Thoracic aorta (tissue), 2 donors: ENCODE data around the gene TJP1. TPM values are rescaled to one million over a fixed set of nuclear protein-coding genes. Genes with fewer than 3 reads are reported as not detected.

ENCODE experiments used
- ATAC-seq: fragments of 150-250 bp; one replicate; pipeline ENCODE4 v1.8.0; 2017; ENCODE audit warnings: low read depth; ENCODE audit not compliant: insufficient number of reproducible peaks, low FRiP score
- DNase-seq: peaks from one replicate; pipeline ENCODE4 v3.0.0-alpha.2; 2020; ENCODE audit warnings: low spot score
- H3K27ac ChIP-seq, 2 donors: fragments of 200-600 bp; sonication (generic); 1 replicate in 1 of 2; 2 replicates in 1 of 2; pipeline ENCODE4 v1.5.1; 2016; ENCODE audit warnings: mild to moderate bottlenecking in 2 of 2, moderate library complexity in 2 of 2
- H3K27me3 ChIP-seq: fragments of 200-600 bp; sonication (generic); replicated peaks from 2 replicates; pipeline ENCODE4 v1.6.0; 2016; ENCODE audit warnings: mild to moderate bottlenecking; ENCODE audit not compliant: insufficient read depth
- H3K36me3 ChIP-seq: fragments of 200-600 bp; sonication (generic); one replicate; pipeline ENCODE4 v1.5.1; 2016
- H3K4me1 ChIP-seq, 2 donors: fragments of 200-600 bp; sonication (generic); 1 replicate in 1 of 2; 2 replicates in 1 of 2; pipeline versions ENCODE4 v1.5.1 to v1.6.0; 2016; ENCODE audit warnings: low read depth in 2 of 2, mild to moderate bottlenecking in 1 of 2; ENCODE audit not compliant: control insufficient read depth in 1 of 2
- H3K4me3 ChIP-seq: fragments of 200-600 bp; sonication (generic); 2 replicates; pipeline ENCODE4 v1.5.1; 2016; ENCODE audit warnings: mild to moderate bottlenecking
- H3K9me3 ChIP-seq: fragments of 200-600 bp; sonication (generic); 2 replicates; pipeline ENCODE4 v1.5.1; 2016
- total RNA-seq, 2 donors: library from RNA; depleted of rRNA; stranded (reverse); fragments of >200 nt; gene quantifications; one replicate each; pipeline versions ENCODE4 v1.1.0 to v1.2.3, GENCODE V29; 2016
- TF ChIP-seq, protein P1 (sequence below): fragments of 200-600 bp; sonication (generic); IDR thresholded peaks from one replicate; pipeline ENCODE4 v1.5.1; 2019; ENCODE audit warnings: antibody characterized with exemption

The TJP1 gene
- total RNA-seq, 2 donors from 2014 or later: 78.4 to 146 TPM

- ATAC-seq (no peak), DNase-seq (no peak)
- TF ChIP-seq, protein P1, sequence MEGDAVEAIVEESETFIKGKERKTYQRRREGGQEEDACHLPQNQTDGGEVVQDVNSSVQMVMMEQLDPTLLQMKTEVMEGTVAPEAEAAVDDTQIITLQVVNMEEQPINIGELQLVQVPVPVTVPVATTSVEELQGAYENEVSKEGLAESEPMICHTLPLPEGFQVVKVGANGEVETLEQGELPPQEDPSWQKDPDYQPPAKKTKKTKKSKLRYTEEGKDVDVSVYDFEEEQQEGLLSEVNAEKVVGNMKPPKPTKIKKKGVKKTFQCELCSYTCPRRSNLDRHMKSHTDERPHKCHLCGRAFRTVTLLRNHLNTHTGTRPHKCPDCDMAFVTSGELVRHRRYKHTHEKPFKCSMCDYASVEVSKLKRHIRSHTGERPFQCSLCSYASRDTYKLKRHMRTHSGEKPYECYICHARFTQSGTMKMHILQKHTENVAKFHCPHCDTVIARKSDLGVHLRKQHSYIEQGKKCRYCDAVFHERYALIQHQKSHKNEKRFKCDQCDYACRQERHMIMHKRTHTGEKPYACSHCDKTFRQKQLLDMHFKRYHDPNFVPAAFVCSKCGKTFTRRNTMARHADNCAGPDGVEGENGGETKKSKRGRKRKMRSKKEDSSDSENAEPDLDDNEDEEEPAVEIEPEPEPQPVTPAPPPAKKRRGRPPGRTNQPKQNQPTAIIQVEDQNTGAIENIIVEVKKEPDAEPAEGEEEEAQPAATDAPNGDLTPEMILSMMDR: no peak
- Histone ChIP-seq H3K9me3 (no peaks in the 10 kb centered on the region), H3K27ac (no peak overlapping the region), H3K27me3 (no peaks in the 10 kb centered on the region), H3K36me3 (no peaks in the 10 kb centered on the region), H3K4me1 (peaks cover 8 to 23% of the 10 kb centered on the region in 2 donors), H3K4me3 (no peak overlapping the region)
Observed at GRCh38 chr15:29778382-29778781, 43.9 kb downstream of the TJP1 start.

- DNase-seq (no peak), ATAC-seq (no peak)
- Histone ChIP-seq H3K4me3 (no peak overlapping the region), H3K27me3 (no peaks in the 10 kb centered on the region), H3K4me1 (peaks cover 8 to 23% of the 10 kb centered on the region in 2 donors), H3K27ac (no peak overlapping the region), H3K9me3 (no peaks in the 10 kb centered on the region), H3K36me3 (no peaks in the 10 kb centered on the region)
- TF ChIP-seq, protein P1: no peak
Observed at GRCh38 chr15:29776859-29777258, 45.4 kb downstream of the TJP1 start.

DNA sequence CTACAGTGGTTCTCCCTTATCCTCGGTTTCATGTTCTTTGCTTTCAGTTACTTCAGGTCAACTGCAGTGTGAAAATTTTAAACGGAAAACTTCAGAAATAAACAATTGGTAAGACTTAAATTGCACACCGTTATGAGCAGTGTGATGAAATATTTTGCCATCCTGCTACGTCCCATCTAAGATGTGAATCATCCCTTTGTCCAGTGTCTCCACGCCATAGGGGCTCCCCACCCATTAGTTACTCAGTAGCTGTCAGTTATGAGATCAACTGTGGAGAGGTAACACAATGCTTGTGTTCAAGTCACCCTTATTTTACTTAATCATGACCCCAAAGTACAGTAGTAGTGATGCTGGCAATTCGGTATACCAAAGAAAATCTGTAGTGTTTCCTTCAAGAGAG is 47.4 kb downstream of the TJP1 start:
- H3K27me3 ChIP-seq: no peaks in the 10 kb centered on the region
- no peaks in the 10 kb centered on the region for H3K36me3 ChIP-seq
- no peak overlapping the region for H3K27ac ChIP-seq
- no peak for DNase-seq
- ATAC-seq: no peak
- TF ChIP-seq, protein P1: no peak
- H3K9me3 ChIP-seq: no peaks in the 10 kb centered on the region
- peaks cover 8 to 23% of the 10 kb centered on the region in 2 donors for H3K4me1 ChIP-seq
- H3K4me3 ChIP-seq: no peak overlapping the region

DNA sequence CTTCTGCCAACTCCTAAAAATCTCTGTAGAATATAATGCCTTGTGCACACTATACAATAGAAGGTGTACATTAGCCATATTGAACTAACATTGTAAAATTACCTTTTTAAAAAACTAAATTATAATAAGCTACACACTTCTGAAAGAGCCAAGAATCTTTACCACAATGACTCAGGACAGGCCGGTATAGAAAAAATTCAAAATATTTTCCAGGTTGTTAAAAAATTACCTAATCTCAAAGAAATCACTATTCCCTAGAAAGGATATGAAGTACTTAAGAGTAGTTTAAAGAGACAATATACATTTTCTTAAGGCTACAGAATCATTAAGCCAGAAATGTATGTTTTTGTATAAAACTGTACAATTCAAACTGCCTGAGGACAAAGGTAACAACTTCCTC is 48.5 kb downstream of the TJP1 start:
- TF ChIP-seq, protein P1: no peak
- DNase-seq (no peak), ATAC-seq (no peak)
- Histone ChIP-seq H3K27me3 (no peaks in the 10 kb centered on the region), H3K36me3 (no peaks in the 10 kb centered on the region), H3K9me3 (no peaks in the 10 kb centered on the region), H3K4me1 (peaks cover 8 to 15% of the 10 kb centered on the region in 2 donors), H3K4me3 (no peak overlapping the region), H3K27ac (no peak overlapping the region)

DNA sequence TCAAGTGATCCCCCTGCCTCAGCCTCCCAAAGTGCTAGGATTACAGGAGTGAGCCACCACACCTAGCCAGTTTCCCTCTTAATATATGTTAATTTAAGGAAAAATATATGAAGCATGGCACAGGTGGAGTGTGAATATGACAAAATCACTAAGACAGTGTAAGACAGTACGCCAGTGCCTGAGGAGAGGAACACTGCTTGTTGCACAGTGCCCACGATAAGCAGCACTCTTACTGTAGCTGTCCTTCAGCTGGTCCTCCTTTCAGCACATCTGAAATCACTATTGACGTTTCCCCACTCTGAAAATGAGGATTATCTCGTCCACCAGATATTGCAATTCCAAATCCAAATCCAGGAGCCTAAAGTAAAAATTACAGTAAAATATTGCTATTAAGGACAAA is 49.3 kb downstream of the TJP1 start:
- H3K36me3 ChIP-seq: no peaks in the 10 kb centered on the region
- no peaks in the 10 kb centered on the region for H3K27me3 ChIP-seq
- peaks cover 8 to 11% of the 10 kb centered on the region in 2 donors for H3K4me1 ChIP-seq
- DNase-seq: no peak
- H3K4me3 ChIP-seq: no peak overlapping the region
- no peak for ATAC-seq
- no peaks in the 10 kb centered on the region for H3K9me3 ChIP-seq
- no peak overlapping the region for H3K27ac ChIP-seq
- TF ChIP-seq, protein P1: no peak
